Panc1 (cell line): Measurements from ENCODE around the gene JAKMIP3. TPM values are rescaled to one million over a fixed set of nuclear protein-coding genes. Genes with fewer than 3 reads are reported as not detected.

Experiments
- ATAC-seq: fragments of 200-7000 bp; cut with Tn5 transposase; 2 replicates; pipeline ENCODE4 v1.9.1; 2020; ENCODE audit warnings: mild to moderate bottlenecking, moderate library complexity
- BruUV-seq: library from RNA; stranded (reverse); fragments of 400-500 nt; replicated peaks from 2 replicates; lab custom pipeline; 2021; lab: Mats Ljungman, UMichigan
- CTCF ChIA-PET: fragments of 300-600 bp; sonication (Branson Sonifier 250); formaldehyde crosslinking; loops from one replicate; lab custom pipeline; 2022; ENCODE audit warnings: antibody characterized with exemption; lab: Charles Lee
- POLR2A ChIA-PET: fragments of 300-600 bp; sonication (Branson Sonifier 250); formaldehyde crosslinking; loops from one replicate; lab custom pipeline; 2022; ENCODE audit warnings: antibody characterized with exemption; lab: Charles Lee
- DNase-seq: peaks from one replicate; pipeline ENCODE4 v3.0.0-alpha.2; 2010; ENCODE audit warnings: low read depth, low spot score
- H3K27ac ChIP-seq: 2 replicates; pipeline ENCODE4 v1.5.1; 2011; ENCODE audit warnings: mild to moderate bottlenecking, low read length, inconsistent platforms
- H3K27me3 ChIP-seq: fragments of 200-500 bp; sonication (Bioruptor generic); 2 replicates; pipeline ENCODE4 v1.6.0; 2014; ENCODE audit warnings: low read length, inconsistent platforms; ENCODE audit not compliant: control insufficient read depth, insufficient read depth
- H3K36me3 ChIP-seq: fragments of 200-500 bp; sonication (Bioruptor generic); 2 replicates; pipeline ENCODE4 v1.5.1; 2014; ENCODE audit warnings: inconsistent platforms, mild to moderate bottlenecking, low read length, moderate library complexity; ENCODE audit not compliant: control insufficient read depth, insufficient read depth
- H3K4me1 ChIP-seq: 2 replicates; pipeline ENCODE4 v1.5.1; 2011; ENCODE audit warnings: inconsistent platforms, mild to moderate bottlenecking, low read length, moderate library complexity; ENCODE audit not compliant: control insufficient read depth, insufficient read depth
- H3K4me3 ChIP-seq, 2 experiments: 2 replicates each; pipeline ENCODE4 v1.5.1; 2011 to 2012; ENCODE audit warnings: low read depth in 2 of 2, low read length in 2 of 2, mild to moderate bottlenecking in 2 of 2, inconsistent platforms in 1 of 2, moderate library complexity in 1 of 2
- H3K9me3 ChIP-seq: fragments of 200-500 bp; sonication (Bioruptor generic); 2 replicates; pipeline ENCODE4 v1.5.1; 2014; ENCODE audit warnings: low read depth, mild to moderate bottlenecking, inconsistent platforms, low read length, moderate library complexity; ENCODE audit not compliant: control insufficient read depth, insufficient read depth
- CTCF ChIP-seq: fragments of 450-650 bp; IDR thresholded peaks from 2 replicates; pipeline ENCODE4 v1.5.1; 2017; ENCODE audit warnings: mild to moderate bottlenecking
- POLR2AphosphoS5 ChIP-seq: IDR thresholded peaks from 2 replicates; pipeline ENCODE4 v1.6.1; 2012; ENCODE audit warnings: mild to moderate bottlenecking, low read depth, low read length, moderate library complexity
- REST ChIP-seq, 2 experiments: IDR thresholded peaks; 2 replicates each; pipeline ENCODE4 v1.6.1; 2011 to 2012; ENCODE audit warnings: low read depth in 2 of 2, control low read depth in 1 of 2, low read length in 1 of 2, mild to moderate bottlenecking in 1 of 2, moderate library complexity in 1 of 2; ENCODE audit not compliant: insufficient read depth in 1 of 2
- SIN3A ChIP-seq: IDR thresholded peaks from 2 replicates; pipeline ENCODE4 v1.6.1; 2012; ENCODE audit warnings: low read depth, mild to moderate bottlenecking, low read length, moderate library complexity, borderline replicate concordance; ENCODE audit not compliant: insufficient read depth
- TCF7L2 ChIP-seq: IDR thresholded peaks from 2 replicates; pipeline ENCODE4 v1.6.1; 2011; ENCODE audit warnings: mild to moderate bottlenecking, low read depth, low read length, inconsistent platforms
- in situ Hi-C: cut with HindIII; loops from 2 replicates; pipeline ENCODE4 v1.10.0; 2016; ENCODE audit warnings: low sequenced_read_pairs, low pct_unique_long_range_greater_than_20kb
- intact Hi-C: fragments of 100-400 bp; cut with micrococcal nuclease; formaldehyde crosslinking; loops from one replicate; pipeline ENCODE4 v1.10.0; 2022; ENCODE audit not compliant: unreplicated experiment
- total RNA-seq: library from RNA; stranded (reverse); gene quantifications from one replicate; pipeline ENCODE4 v1.2.1, GENCODE V29; 2021; ENCODE audit not compliant: unreplicated experiment

JAKMIP3 gene
- total RNA-seq, 1 experiment from 2014 or later = 1.5 TPM

- no peaks in the 10 kb centered on the region for H3K36me3 ChIP-seq
- no peak for ATAC-seq
- ChIA-PET POLR2A (no interaction called here), CTCF (no interaction called here)
- TF ChIP-seq POLR2AphosphoS5 (no peak), TCF7L2 (no peak), CTCF (no peak), REST (IDR thresholded peaks at IDR 0.05; ENCODE audit: insufficient read depth in 1 of 2, low read depth in 2 of 2, low read length in 1 of 2) (no peak), SIN3A (no peak)
- H3K9me3 ChIP-seq = peaks cover 13% of the 10 kb centered on the region; the same call in 1 of the 2 replicates
- no peak overlapping the region for H3K4me3 ChIP-seq
- peaks cover 2% of the 10 kb centered on the region; the same call in 1 of the 2 replicates for H3K27me3 ChIP-seq
- H3K27ac ChIP-seq = no peak overlapping the region
- H3K4me1 ChIP-seq = no peaks in the 10 kb centered on the region
- in situ Hi-C loops (no loop called here), intact Hi-C loops (no loop called here)
- no TSS peak for BruUV-seq
- DNase-seq = no peak
Observed at GRCh38 chr10:132055616-132056015, 10.1 kb upstream of the JAKMIP3 start.

GRCh38 chr10:132056663-132057062, 9.1 kb upstream of the JAKMIP3 start:
- H3K36me3 ChIP-seq = no peaks in the 10 kb centered on the region
- no peaks in the 10 kb centered on the region for H3K4me1 ChIP-seq
- H3K27me3 ChIP-seq = peaks cover 4% of the 10 kb centered on the region; the same call in 1 of the 2 replicates
- BruUV-seq = no TSS peak
- CTCF ChIA-PET = no interaction called here
- POLR2A ChIA-PET = no interaction called here
- H3K9me3 ChIP-seq = peaks cover 12% of the 10 kb centered on the region; the same call in 1 of the 2 replicates
- no peak for TF ChIP-seq POLR2AphosphoS5
- no peak for TF ChIP-seq TCF7L2
- no peak for TF ChIP-seq CTCF
- TF ChIP-seq REST (IDR thresholded peaks at IDR 0.05; ENCODE audit: insufficient read depth in 1 of 2, low read depth in 2 of 2, low read length in 1 of 2) = no peak
- TF ChIP-seq SIN3A = no peak
- DNase-seq (no peak), ATAC-seq (no peak)
- in situ Hi-C loops = no loop called here
- H3K4me3 ChIP-seq = no peak overlapping the region
- intact Hi-C loops = no loop called here
- no peak overlapping the region for H3K27ac ChIP-seq
